HEK293 (cell line): ENCODE results near the gene DACT3.

ENCODE experiments used
- ATF2 ChIP-seq: fragments of 450-650 bp; formaldehyde crosslinking; IDR thresholded peaks from 2 replicates; pipeline ENCODE4 v1.5.1; 2016; ENCODE audit warnings: missing biosample characterization, missing genetic modification characterization, low read depth
- CTCF ChIP-seq: fragments of 450-650 bp; formaldehyde crosslinking; IDR thresholded peaks from 2 replicates; pipeline ENCODE4 v1.5.1; 2016; ENCODE audit warnings: missing biosample characterization, missing genetic modification characterization
- GLI2 ChIP-seq: fragments of 450-650 bp; formaldehyde crosslinking; IDR thresholded peaks from 2 replicates; pipeline ENCODE4; 2017; ENCODE audit warnings: missing biosample characterization, missing genetic modification characterization, low read depth, borderline replicate concordance
- HOXA7 ChIP-seq: sonication (generic); formaldehyde crosslinking; IDR thresholded peaks from 2 replicates; pipeline ENCODE4 v1.8.1; 2022; ENCODE audit warnings: missing genetic modification reagents, borderline replicate concordance
- REST ChIP-seq: fragments of 450-650 bp; formaldehyde crosslinking; IDR thresholded peaks from 2 replicates; pipeline ENCODE4 v1.5.1; 2016; ENCODE audit warnings: missing biosample characterization, missing genetic modification characterization
- TCF7L2 ChIP-seq: IDR thresholded peaks from 2 replicates; pipeline ENCODE4 v1.6.1; 2011; ENCODE audit warnings: low read depth, mild to moderate bottlenecking, inconsistent platforms, low read length, moderate library complexity, borderline replicate concordance
- ZBTB10 ChIP-seq: fragments of 450-650 bp; formaldehyde crosslinking; IDR thresholded peaks from 2 replicates; pipeline ENCODE4 v1.5.1; 2016; ENCODE audit warnings: missing biosample characterization, missing genetic modification characterization
- ZFP69B ChIP-seq: fragments of 450-650 bp; formaldehyde crosslinking; IDR thresholded peaks from 2 replicates; pipeline ENCODE4 v1.5.1; 2016; ENCODE audit warnings: missing biosample characterization, missing genetic modification characterization
- ZNF302 ChIP-seq: fragments of 450-650 bp; formaldehyde crosslinking; IDR thresholded peaks from 2 replicates; pipeline ENCODE4 v1.5.1; 2016; ENCODE audit warnings: missing biosample characterization, missing genetic modification characterization, low read depth
- ZNF658 ChIP-seq: fragments of 450-650 bp; formaldehyde crosslinking; IDR thresholded peaks from 2 replicates; pipeline ENCODE4; 2016; ENCODE audit warnings: missing biosample characterization, missing genetic modification characterization

- no peak for TF ChIP-seq ZNF302 (tag by site-specific recombination)
- TF ChIP-seq ATF2, result no peak
- no peak for TF ChIP-seq GLI2 (tag by site-specific recombination)
- TF ChIP-seq CTCF, result no peak
- no peak for TF ChIP-seq REST (tag by site-specific recombination)
- no peak for TF ChIP-seq TCF7L2
- TF ChIP-seq ZNF658 (tag by site-specific recombination), result no peak
- TF ChIP-seq ZFP69B, result no peak
- TF ChIP-seq ZBTB10, result no peak
- TF ChIP-seq HOXA7, result no peak
Observed at GRCh38 chr19:46599716-46600373, 61.1 kb downstream of the DACT3 start.
